ENCODE results near the gene PIGR.

The PIGR gene

DNA sequence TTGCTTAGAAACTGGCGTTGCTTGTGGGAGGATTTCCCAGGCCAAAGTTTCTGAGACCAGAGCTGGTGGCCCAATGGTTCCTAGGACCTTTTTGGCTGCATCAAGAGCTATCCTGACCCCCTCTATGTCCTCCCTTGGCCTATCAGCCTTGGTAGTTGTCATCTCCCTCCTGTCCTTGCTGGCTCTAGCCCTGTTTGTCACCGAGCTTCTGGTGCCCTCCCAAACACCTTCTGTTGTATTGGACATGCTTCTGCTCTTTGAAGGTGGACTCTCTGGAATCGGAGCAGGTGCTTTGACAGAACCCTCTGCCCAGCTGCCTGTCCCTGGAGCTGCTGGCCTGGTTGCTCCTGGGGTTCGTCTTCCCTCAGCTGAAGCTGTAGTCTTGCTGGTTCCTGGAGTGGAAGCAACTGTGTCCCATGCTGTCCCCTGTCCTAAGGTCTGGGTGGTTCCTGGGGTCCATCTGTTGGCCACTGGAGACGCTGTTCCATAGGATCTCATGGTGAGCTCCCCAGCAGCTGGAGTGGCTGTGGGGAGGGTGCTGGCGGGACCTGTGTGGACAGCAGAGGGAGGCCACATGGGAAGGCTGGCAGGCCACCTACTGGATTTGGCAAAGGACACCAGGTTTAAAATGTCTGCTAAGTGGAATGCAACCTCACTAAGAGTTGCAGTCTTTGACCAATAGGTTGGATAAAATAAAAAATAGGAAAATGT lies 14.6 kb upstream of the PIGR start:
- DNase-seq (ENCODE audit: low spot score), result no peak

DNA sequence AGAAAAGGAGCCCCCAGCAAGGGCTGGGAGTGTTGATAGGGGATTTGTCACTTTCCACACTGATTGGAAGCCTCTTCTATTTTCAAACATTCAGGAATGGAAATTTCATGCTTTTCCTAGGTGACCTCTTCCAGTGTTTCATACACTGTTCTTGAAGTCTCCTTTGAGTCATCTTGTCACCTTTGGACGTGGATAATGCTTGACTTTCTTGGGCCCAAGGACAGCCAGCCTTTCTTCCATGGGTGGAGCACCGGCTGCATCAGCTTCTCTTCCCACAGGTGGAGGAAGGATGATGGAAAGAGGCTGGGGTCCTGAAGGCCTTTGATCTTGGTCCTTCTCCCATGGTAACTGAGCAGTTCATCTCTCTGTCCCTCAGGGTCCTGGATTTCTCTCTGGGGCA lies 11.9 kb upstream of the PIGR start:
- no peak for DNase-seq (ENCODE audit: low spot score)

DNA sequence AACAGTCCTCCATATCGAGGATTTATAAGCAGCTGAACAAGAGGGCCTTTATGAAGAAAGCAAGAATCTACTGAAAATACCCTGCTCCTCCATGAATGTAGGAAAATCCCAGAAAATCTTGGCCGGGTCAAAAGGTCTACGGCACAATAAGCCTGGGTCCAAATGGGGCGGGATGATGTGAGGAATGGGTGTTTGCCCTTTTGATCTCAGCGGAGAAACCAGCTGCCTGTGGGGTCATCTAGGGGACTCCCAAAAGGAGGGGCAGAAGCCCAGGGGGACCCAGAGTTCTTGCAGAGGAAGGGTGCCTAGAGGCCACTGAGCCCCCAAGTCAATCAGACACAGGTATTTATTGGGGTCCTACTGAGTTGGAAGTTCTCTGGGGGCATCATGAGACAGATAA lies 11.4 kb upstream of the PIGR start:
- DNase-seq (ENCODE audit: low spot score), result no peak

DNA sequence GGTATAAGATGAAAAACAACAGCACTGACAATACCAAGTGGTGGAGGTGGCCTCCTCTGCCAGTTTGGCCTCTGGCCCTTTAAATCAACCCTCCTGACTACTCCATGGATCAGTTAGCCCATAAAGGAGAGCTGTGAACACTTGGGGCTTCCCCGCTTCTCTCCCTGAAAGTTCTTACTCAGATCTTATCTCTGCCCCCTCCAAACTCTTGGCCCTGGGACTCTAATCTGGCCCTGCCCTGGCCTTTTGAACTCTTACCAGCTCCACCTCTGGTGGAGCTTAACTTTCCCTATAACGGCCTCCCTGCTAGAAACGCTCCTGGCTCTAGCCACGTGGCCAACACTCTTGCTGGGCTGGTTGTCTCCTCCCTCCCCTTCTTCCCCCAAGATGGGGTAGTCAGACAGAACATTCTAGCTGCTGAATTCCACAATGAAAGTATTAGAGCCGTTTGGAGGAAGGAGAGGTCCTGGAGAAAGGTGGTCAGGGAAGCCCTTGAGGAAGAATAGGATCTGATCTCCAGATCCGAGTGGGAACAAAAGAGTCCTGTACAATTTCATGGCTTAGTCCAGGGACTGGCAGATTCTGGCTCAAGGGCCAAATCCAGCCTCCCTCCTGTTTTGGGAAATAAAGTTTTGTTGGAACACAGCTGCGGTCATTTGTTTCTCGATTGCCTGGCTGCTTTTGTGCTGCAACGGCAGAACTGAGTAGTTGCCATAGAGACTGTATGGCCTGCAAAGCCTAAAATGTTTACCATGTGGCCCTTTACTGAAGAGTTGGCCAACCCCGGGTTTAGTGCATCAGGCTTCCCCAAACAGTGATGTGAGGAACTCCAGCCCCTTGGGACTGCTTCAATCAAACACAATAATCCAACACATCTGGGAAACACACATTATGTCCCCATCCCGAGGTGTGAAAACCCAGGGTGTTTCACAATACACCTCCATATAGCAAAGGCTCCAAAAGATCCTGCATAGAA lies 9.5 kb upstream of the PIGR start:
- no peak for DNase-seq (ENCODE audit: low spot score)

DNA sequence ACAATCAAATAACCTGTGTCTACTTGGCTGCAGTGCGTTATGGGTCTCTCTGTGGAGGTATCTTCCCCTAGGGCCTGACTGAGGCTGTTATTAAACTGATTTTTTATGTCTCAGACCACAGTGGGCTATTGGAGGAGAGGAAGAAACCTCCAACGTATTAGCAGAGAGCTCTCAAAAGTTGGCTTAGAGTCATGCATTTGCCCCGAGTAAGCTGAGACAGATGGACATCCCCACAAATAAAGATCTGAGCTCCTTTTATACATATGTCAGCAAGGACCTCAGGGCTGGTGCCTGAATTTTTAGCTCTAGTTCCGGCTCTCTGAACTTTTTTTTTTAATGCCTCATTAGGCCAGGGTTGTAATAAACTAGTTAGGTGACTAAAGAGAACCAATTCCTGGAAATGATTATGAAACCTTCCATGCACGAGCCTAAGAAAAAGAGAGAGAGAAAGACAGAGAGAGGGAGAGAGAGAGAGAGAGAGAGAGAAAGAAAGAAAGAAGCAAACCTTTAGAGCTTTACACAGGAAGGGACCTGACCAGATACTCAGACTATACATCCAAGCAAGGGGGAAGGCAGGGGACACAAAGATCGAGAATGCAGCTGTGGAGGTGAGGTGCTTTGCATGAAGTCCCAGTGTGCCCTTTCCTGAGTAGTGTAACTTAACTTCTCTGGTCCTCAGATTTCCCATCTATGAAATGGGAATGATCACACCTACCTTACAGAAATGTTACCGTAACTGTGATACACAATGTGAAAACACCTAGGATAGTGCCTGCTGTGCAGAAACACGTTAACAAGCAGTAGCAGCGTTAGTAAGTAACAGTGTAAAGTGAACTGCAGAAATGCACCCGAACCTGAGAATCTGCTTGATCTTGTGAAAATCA lies 8.4 kb upstream of the PIGR start:
- no peak for DNase-seq (ENCODE audit: low spot score)

DNA sequence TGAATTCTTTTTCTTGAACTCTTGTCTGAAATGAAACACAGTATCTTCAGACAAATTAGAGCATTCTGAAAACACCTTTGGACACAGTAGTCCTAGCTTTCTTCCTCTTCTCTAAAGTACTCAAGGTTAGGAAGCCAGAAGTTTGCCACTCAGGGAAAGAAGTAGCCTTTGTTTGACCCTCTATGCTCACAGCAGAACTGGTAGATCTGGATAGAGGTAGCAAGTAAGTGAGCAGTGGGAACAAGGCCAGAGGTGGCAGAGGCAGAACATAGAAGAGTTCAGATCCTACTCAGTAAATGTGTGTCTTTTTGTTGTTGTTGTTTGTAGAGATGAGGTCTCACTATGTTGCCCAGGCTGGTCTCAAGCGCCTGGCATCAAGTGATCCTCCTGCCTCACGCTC lies 7.4 kb upstream of the PIGR start:
- no peak for DNase-seq (ENCODE audit: low spot score)

DNA sequence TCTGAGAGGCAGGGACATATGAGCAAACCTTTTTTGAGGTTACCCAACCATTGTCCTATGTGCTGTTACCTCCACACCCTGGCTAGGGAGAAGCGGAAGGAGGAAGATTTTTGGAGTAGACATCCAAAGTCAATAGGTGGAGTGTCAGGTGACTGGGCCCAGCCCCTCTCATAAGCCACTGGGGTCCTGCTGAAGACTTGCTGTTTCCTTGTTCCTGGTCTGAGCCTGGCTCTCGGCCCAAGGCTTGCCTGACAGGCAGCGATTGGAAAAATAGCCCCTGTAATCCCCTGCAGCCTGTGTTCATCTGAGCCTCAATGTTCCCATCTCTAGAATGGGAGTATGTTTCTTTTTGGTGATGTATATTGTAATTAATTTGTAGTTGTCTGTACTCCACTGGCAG lies 6.9 kb upstream of the PIGR start:
- no peak for DNase-seq (ENCODE audit: low spot score)

DNA sequence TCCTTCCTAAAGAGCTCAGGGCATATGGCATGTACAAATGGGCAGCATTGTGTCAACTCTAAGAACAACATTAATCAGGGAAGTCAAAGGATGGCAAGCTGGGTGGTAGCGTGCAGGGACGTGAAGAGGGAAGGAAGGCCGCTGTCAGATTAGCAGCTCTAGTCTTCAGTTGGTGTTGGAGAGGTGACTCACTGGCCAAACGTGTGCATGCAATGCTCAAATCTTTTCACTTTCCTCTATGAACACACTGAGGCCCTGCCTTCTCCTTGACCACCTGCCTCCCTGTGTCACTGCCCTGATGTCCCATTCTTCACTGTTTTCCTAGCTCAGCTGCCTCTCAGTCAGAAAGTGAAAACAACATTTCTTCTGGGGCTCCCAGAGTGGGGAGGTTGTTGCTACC lies 5.9 kb upstream of the PIGR start:
- no peak for DNase-seq (ENCODE audit: low spot score)

DNA sequence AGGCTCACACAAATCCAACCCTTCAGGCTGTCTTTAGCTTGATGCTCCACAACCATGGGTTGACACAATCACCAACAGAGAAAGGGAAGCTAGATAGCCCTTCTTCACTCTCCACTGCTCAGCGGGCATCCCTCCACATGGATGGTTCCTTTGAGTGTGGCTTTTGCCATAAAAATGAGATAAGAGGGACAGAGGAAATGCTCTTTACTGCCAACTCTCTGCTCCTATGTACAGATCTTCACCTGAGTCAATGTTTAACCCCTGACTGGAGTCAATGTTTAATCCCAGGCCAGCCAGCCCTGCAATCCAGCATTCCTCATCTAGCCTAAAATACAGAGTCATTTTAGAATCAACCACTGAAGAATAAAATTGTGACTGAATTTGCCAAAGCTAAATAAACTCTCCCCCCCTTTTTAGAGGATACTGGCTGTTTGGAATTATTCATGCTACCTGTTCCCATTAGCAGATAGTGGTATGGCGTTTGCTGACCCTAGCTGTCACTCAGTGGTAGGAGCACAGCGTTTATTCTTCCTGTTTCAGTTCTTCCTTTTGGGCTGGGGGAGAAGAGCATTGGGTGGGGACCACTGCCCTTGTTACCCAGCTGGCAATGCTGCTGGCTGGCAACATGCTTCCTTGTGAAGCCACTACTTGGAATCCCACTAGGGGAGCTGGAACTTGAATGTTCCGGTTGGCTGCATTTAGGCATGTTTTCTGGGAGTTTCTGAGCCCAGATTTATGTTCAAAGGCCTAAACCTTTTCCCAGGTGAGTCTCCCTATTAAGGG lies 5.2 kb upstream of the PIGR start:
- DNase-seq (ENCODE audit: low spot score), result no peak

DNA sequence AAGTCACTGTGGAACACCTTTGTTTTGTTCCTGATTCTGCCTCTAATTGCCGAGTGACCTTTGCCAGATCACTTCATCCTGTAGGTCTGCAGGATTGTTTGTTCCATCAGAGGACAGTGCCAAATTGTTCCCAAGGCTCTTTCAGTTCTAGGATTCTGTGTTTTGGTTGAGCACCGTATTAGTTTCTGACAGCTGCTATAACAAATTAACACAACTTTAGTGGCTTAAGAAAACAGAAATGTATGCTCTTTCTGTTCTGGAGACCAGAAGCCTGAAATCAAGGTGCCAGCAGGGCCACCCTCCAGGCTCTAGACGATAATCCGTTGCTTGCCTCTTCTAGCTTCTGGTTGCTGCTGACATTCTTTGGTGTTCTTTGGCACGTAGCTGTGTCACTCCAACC lies 3.4 kb upstream of the PIGR start:
- DNase-seq (ENCODE audit: low spot score), result no peak

DNA sequence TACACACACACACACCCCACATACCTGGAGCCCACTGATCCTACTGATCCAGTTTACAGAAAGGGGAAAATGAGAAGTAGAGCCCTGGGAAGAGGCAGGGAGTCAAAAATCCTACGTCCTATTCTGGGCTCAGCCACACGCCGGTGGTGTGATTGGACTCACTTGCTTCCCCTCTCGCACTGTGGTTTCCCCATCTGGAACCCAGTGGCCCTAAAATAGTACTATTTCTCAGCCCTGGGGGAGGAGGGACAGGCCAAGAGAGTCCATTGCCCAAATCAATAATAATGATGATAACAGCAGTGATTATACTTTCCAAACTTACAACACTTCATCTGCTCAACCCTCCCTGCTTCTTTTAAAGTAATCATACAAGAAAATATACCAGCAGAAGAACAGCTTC lies 2.9 kb upstream of the PIGR start:
- DNase-seq (ENCODE audit: low spot score), result no peak

DNA sequence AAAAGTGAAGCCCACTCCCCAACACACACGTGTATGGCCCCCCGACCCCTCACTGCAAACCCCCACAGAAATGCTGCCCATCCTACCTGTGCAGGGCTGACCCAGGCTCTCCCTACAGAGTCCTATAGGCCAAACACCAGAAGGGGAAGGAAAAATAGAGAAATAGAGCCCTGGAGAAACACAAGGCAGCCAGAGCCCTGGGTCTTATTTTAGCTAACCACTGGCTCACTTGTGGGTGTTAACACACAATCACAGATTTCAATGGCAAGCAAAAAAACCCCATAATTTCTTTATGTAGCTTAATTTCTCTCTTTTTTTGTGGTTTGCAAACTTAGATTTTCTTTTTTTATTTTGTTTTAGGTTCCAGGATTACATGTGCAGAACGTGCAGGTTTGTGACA lies 989 bp upstream of the PIGR start:
- no peak for DNase-seq (ENCODE audit: low spot score)

DNA sequence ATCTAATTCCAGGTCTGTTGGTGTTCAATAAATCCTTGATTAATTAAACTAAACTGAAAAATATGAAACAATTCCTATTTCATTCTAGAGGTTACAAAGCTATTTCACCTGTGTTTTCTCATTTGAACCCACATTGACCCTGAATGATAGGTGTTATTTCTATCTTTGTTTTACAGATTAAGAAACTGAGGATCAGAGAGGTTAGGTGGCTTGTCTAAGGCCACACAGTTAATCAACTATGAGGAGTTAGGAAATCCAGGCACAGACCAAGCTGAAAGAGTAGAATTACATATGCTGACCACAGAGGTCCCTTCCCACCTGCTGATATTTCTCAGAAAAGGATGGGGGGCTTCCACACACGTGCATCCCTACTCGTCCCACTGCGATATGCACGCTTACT lies 487 bp downstream of the PIGR start:
- DNase-seq (ENCODE audit: low spot score), result no peak

DNA sequence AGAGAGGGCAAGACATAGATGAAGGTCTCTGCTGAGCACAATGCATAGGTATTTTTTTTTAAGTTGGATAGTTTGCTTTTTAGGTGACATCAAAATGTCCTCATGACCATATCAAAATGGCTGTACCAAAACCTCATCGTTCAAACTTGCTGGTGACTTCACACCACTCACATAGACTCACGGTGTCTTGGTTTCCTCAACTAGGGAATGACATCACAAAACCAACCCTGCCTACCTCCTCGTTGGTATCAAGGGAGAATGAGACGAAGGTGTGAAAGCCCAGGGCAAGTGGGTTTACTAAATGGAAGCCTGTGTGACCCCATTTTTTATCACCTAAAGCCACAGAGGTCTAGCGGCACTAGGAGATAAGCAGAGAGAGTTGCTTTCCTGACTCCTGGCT lies 1.6 kb downstream of the PIGR start:
- no peak for DNase-seq (ENCODE audit: low spot score)

DNA sequence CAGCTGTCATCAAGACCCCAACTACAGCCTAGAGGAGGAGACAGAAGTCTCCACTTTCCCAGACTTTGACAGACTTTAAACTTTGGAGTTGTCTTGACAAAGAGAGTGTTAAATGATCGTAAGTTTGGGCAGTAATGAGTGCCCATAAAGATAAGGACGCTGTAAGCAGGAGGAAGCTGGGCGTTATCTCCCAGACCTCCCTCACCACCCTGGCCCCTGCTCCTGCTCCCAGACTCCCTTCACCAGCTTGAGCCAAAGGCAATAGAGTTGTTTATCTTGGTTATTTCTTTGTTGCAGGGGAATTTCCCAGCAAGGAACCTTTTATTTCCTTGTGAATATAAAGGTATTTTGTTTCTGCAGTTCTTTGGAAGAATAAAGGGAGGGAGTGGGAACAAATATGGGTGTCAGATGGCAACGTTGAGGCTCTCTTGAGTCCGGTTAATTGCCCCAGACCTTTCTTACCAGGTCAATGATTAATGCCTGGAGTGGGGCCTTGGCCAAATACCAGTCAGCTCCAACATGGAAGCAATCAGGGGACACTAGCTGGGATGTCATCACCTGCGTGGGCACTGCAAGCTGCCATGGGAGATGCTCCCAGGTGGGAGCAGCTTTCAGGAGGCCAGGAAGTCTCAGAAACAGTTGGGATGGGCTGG lies 4.4 kb downstream of the PIGR start:
- DNase-seq (ENCODE audit: low spot score), result peak; percentile 34

DNA sequence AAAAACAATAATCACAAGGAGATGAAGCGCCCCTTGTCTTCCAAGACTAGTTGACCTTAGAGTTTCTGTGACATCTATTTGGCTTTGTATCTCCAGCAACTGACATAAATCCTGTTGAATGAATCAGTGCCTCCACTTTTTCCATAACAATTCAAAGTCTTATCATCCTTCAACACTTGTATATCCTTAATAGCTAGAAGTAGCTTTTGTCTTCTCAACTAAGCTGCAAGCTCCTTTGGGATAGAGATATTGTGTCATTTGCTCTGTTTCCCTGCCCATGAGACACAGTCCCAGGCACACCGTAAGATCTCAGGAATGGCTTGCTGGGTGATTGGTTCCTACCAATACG lies 5.7 kb downstream of the PIGR start:
- DNase-seq (ENCODE audit: low spot score), result no peak

DNA sequence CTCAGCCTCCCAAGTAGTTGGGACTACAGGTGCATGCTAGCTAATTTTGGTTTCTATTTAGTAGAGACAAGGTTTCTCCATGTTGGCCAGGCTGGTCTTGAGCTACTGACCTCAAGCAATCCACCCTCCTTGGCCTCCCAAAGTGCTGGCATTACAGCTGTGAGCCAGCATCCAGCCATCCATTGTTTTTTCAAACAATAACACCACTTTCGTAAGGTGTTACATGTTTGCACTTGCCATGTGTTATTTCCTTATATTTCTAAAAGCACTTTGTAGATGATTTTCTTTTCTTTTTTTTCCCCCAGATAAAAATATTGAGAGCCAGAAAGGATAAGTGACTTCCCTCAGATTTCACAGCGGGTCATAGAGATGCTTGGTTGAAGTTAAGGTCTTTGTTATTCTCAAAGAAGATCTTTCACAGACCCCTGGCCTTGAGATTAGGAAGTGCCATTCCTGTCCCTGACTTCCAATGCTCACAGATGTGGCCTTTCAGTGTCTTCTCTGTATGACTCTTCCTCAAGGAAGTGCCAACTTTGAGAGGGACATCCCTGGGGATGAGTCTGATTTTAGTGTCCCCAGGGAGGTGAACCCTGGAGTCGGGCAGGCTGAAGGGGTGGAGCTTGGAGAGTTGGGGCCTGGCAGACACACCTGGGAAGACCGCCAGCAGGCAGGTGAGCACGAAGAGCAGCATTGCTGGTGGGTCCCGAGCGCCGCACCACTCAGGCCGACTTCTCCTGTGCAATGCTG lies 6.3 kb downstream of the PIGR start:
- DNase-seq (ENCODE audit: low spot score), result no peak

DNA sequence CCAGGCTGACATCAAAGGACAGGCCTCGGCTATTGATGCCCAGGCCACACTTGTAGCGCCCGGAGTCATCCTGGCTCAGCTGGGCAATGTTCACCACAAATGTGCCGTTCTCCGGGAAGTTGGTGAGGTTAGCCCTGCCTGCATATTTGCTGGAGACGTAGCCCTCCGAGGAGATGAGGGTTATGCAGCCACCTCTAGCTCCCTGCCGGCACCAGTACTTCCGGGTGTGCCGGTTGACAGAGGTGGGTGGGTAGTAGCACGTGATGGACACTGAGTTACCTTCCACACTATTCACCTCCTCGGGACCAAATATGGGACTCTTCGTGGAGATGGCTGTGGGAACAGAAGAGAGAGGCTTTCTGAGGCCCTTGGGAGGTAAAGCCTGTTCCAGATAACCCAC lies 7.1 kb downstream of the PIGR start:
- DNase-seq (ENCODE audit: low spot score), result no peak

DNA sequence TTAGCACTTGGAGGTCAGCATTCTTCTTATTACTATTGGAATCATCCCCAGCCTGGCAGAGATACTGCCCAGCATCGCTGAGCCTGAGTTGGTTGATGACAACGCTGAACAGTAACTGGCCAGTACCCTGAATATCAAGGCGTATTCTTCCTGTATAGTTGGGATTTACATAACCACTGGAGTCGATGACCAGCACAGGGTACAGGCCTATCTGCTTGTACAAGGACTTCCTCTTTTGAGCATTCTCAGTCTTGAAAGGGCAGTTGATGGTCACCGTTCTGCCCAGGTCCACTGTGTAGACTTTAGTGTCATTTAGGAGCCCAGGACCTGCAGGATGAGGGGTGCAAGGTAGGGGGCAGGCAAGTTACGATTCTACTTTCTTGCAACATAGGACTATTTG lies 8.8 kb downstream of the PIGR start:
- no peak for DNase-seq (ENCODE audit: low spot score)

DNA sequence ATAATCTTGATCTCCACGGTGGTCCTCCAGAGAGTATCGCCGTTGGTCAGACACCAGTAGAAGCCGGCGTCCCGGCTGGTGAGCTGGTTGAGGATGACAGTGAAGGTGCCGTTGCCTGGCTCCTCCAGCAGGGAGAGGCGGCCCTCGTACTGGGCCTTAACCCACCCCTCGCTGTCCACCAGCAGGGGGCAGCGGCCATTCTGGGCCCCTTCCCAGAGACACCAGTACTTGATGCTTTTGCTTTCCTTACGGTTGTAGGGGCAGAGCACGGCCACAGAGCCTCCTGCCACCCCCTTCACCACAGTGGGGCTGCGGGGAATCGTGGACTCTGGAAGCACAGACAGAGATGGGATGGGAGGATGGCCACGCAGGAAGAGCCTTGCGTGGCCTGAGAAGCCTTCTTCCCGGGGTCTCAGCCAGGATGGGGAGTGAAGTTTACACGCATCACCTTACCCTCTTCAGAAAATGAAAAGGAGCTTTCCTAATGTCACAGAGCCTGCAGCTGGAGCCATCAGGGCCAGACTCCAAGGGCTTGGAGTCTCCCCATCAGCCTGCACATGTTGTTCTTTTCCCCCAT lies 10.7 kb downstream of the PIGR start:
- DNase-seq (ENCODE audit: low spot score), result peak; percentile 59

All from hematopoietic multipotent progenitor cell treated with erythropoietin and hydrocortisone succinate and interleukin-3 and kit ligand, for 17 days (in vitro differentiated cells).